B cell (primary cell): ENCODE data around the gene PANK4.

ENCODE experiments used
- CTCF ChIP-seq: fragments of 200-600 bp; IDR thresholded peaks from one replicate; pipeline ENCODE4 v1.8.0; 2022; ENCODE audit warnings: antibody characterized with exemption, mild to moderate bottlenecking
- EZH2 ChIP-seq: IDR thresholded peaks from 2 replicates; pipeline ENCODE4 v1.6.1; 2012; ENCODE audit warnings: borderline replicate concordance, low read depth, mild to moderate bottlenecking, moderate library complexity, low read length; ENCODE audit not compliant: insufficient read depth, poor library complexity, severe bottlenecking

DNA sequence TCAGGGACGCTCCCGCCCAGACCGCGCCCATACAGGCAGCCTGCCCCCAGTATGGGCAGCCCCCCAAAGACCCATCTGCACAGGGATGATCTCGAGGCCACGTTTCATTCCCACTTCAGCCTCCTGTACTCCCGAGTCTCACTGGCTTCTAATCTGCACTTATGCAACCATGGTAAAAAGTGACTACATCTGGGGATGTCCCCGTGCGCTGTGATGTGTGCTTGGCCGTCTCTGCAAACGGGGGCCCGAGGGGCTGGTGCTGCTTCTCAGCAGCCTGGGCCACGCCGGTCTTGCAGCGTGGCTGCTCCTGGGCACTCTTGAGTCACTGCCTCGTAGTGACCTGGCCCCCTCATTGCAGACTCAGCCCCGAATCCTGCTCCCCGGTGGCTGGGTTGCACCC lies 67.7 kb downstream of the PANK4 start:
- TF ChIP-seq CTCF (no peak), EZH2 (no peak)
